HFFc6 (cell line): ENCODE data around the gene ASTL. TPM values are rescaled to one million over a fixed set of nuclear protein-coding genes. Genes with fewer than 3 reads are reported as not detected.

ENCODE experiments used
- DNase-seq: peaks from one replicate; pipeline ENCODE4 v3.0.0-alpha.2; 2018
- H3K27ac Mint-ChIP-seq: 2 replicates; pipeline ENCODE4 v1.8.0; 2020; ENCODE audit warnings: mild to moderate bottlenecking, mixed read lengths
- H3K27me3 Mint-ChIP-seq: 2 replicates; pipeline ENCODE4 v1.8.0; 2021; ENCODE audit warnings: mild to moderate bottlenecking, moderate library complexity, mixed read lengths; ENCODE audit not compliant: insufficient read depth
- H3K36me3 Mint-ChIP-seq: 2 replicates; pipeline ENCODE4 v1.8.0; 2021; ENCODE audit warnings: low read depth, mixed read lengths
- H3K4me1 Mint-ChIP-seq: 2 replicates; pipeline ENCODE4 v1.8.0; 2020; ENCODE audit warnings: low read depth, mixed read lengths
- H3K4me3 Mint-ChIP-seq: 2 replicates; pipeline ENCODE4 v1.8.0; 2020; ENCODE audit warnings: mild to moderate bottlenecking, moderate library complexity, mixed read lengths
- H3K9me3 Mint-ChIP-seq: 2 replicates; pipeline ENCODE4 v1.8.0; 2020; ENCODE audit warnings: mild to moderate bottlenecking, mixed read lengths
- CTCF ChIP-seq: fragments of 200-600 bp; sonication (generic); IDR thresholded peaks from 2 replicates; pipeline ENCODE4 v1.5.0; 2021; ENCODE audit warnings: antibody characterized with exemption, mild to moderate bottlenecking
- total RNA-seq, 6 experiments: library from RNA; stranded (reverse); fragmentation: NEBNext Ultra II Directional; extraction: Animal tissue kit (Norgen Biotek cat#: 25700); gene quantifications; 2 replicates in 1 of 6; 3 replicates in 5 of 6; pipeline ENCODE4 v1.2.3, GENCODE V29; 2021

ASTL gene
- total RNA-seq, 6 experiments from 2014 or later = 0.25 to 0.39 (median 0.31) TPM; not detected in 3

DNA sequence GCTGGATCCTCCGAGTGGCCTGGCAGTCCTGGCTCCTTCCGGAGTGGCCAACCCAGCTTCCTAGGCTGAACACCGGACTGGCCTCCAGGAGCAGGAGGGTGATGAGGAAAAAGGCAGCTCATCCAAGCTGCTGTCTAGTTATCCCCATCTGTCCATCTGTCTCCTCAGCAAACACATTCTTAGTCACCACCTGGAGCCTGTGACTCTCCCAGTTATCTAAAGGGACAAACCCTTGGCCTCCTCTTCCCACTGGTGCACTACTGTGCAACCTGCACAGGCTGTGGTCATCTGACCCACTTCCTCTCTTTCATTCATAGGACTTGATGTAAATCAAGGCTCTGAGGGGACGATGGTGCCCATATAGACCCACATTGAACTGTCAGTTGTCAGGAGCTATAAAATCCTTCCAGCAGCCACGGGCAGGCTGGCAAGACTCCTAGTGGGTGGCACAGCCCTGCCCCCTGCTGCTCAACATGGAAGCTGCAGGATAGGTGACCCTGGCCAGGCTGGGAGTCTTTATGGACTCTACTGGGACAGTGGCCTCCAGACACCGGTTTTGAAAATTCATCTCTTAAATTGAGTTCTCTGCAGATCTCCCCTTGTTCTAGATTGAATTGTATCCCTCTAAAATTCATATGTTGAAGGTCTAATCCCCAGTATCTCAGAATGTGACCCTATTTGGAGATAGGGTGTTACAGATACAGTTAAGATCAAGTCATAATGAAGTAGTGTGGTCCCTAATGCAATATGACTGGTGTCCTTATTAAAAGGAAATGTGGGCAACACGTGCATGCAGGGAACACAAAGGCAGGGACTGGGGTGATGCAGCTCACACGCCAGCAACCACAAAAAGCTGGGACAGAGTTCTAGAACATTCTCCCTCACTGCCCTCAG, 36.2 kb upstream of the ASTL start:
- Mint-ChIP-seq H3K4me3 (no peak overlapping the region), H3K27ac (no peak overlapping the region), H3K4me1 (peaks cover 32% of the 10 kb centered on the region), H3K36me3 (peaks cover 5% of the 10 kb centered on the region; the same call in 1 of the 2 replicates), H3K27me3 (peaks cover 1% of the 10 kb centered on the region; the same call in 1 of the 2 replicates), H3K9me3 (no peaks in the 10 kb centered on the region)
- peak; percentile 45 for DNase-seq
- peak; percentile 95 for TF ChIP-seq CTCF

- Mint-ChIP-seq H3K27me3 (peaks cover 3% of the 10 kb centered on the region), H3K4me1 (peaks cover 57% of the 10 kb centered on the region), H3K36me3 (peaks cover 5% of the 10 kb centered on the region; the same call in 1 of the 2 replicates), H3K27ac (no peak overlapping the region), H3K4me3 (no peak overlapping the region), H3K9me3 (no peaks in the 10 kb centered on the region)
- DNase-seq = no peak
- no peak for TF ChIP-seq CTCF
Measured at GRCh38 chr2:96171831-96172230, 33.5 kb upstream of the ASTL start.

- Mint-ChIP-seq H3K9me3 (no peaks in the 10 kb centered on the region), H3K27ac (no peak overlapping the region), H3K4me3 (no peak overlapping the region), H3K4me1 (peaks cover 52% of the 10 kb centered on the region), H3K27me3 (peaks cover 3% of the 10 kb centered on the region), H3K36me3 (peaks cover 5% of the 10 kb centered on the region; the same call in 1 of the 2 replicates)
- no peak for TF ChIP-seq CTCF
- no peak for DNase-seq
Measured at GRCh38 chr2:96170626-96171025, 32.3 kb upstream of the ASTL start.

GRCh38 chr2:96169868-96170507, 31.7 kb upstream of the ASTL start:
- H3K27ac Mint-ChIP-seq = no peak overlapping the region
- TF ChIP-seq CTCF = no peak
- H3K36me3 Mint-ChIP-seq = peaks cover 5% of the 10 kb centered on the region; the same call in 1 of the 2 replicates
- peaks cover 47% of the 10 kb centered on the region for H3K4me1 Mint-ChIP-seq
- peaks cover 3% of the 10 kb centered on the region for H3K27me3 Mint-ChIP-seq
- no peaks in the 10 kb centered on the region for H3K9me3 Mint-ChIP-seq
- DNase-seq = no peak
- H3K4me3 Mint-ChIP-seq = no peak overlapping the region

- Mint-ChIP-seq H3K27me3 (peaks cover 2% of the 10 kb centered on the region; the same call in 1 of the 2 replicates), H3K4me1 (peaks cover 34% of the 10 kb centered on the region), H3K36me3 (peaks cover 5% of the 10 kb centered on the region; the same call in 1 of the 2 replicates), H3K4me3 (no peak overlapping the region), H3K9me3 (no peaks in the 10 kb centered on the region), H3K27ac (no peak overlapping the region)
- DNase-seq = no peak
- TF ChIP-seq CTCF = no peak
Measured at GRCh38 chr2:96167407-96168013, 29.2 kb upstream of the ASTL start.
